H1 (cell line): ENCODE measurements around the gene KDSR. TPM values are rescaled to one million over a fixed set of nuclear protein-coding genes. Genes with fewer than 3 reads are reported as not detected.

ENCODE experiments used
- CTCF ChIA-PET: fragments of 300-600 bp; sonication (Branson Sonifier 250); formaldehyde crosslinking; loops from one replicate; lab custom pipeline; 2021; ENCODE audit not compliant: partially characterized antibody; lab: Charles Lee
- POLR2A ChIA-PET: fragments of 300-600 bp; sonication (Branson Sonifier 250); formaldehyde crosslinking; loops from one replicate; lab custom pipeline; 2021; ENCODE audit warnings: inconsistent platforms; ENCODE audit not compliant: partially characterized antibody; lab: Charles Lee
- DNase-seq, 2 experiments: peaks; one replicate each; pipeline versions ENCODE4 v3.0.0 to v3.0.0-alpha.2; 2010 to 2022; ENCODE audit warnings: low spot score in 2 of 2, low read depth in 1 of 2, mixed read lengths in 1 of 2
- FAIRE-seq: peaks from 2 replicates; lab custom pipeline; 2011; peaks lifted over from hg19 to GRCh38; lab: Jason Lieb, UNC
- H2AFZ ChIP-seq: 2 replicates; pipeline ENCODE4 v1.8.1; 2012; ENCODE audit warnings: low read length, inconsistent platforms
- H2AK5ac ChIP-seq: 2 replicates; pipeline ENCODE4 v1.6.1; 2013; ENCODE audit warnings: low read depth, low read length
- H2BK120ac ChIP-seq: replicated peaks from 2 replicates; pipeline ENCODE3; 2013; ENCODE audit warnings: low read depth, low read length, inconsistent platforms
- H2BK12ac ChIP-seq: 2 replicates; pipeline ENCODE4 v1.6.1; 2013; ENCODE audit warnings: low read depth, low read length
- H2BK15ac ChIP-seq: 2 replicates; pipeline ENCODE4 v1.6.1; 2013; ENCODE audit warnings: low read length
- H2BK20ac ChIP-seq: 2 replicates; pipeline ENCODE4 v1.6.1; 2013; ENCODE audit warnings: low read length
- H2BK5ac ChIP-seq: 2 replicates; pipeline ENCODE4 v1.6.1; 2013; ENCODE audit warnings: low read depth, low read length
- H3K14ac ChIP-seq: 2 replicates; pipeline ENCODE4 v1.6.1; 2013; ENCODE audit warnings: inconsistent platforms; ENCODE audit not compliant: insufficient read length
- H3K18ac ChIP-seq: 2 replicates; pipeline ENCODE4 v1.6.1; 2013; ENCODE audit warnings: low read length; ENCODE audit errors: extremely low read depth
- H3K23ac ChIP-seq: 2 replicates; pipeline ENCODE4 v1.6.1; 2013; ENCODE audit warnings: inconsistent platforms; ENCODE audit not compliant: insufficient read length
- H3K23me2 ChIP-seq: 2 replicates; pipeline ENCODE4 v1.6.1; 2013; ENCODE audit warnings: low read depth, low read length
- H3K27ac ChIP-seq: 2 replicates; pipeline ENCODE4 v1.6.1; 2011; ENCODE audit warnings: low read depth, low read length, inconsistent platforms
- H3K27me3 ChIP-seq, 4 experiments: replicated peaks in 1 of 4; 1 replicate in 1 of 4; 2 replicates in 3 of 4; pipeline versions ENCODE4 v1.6.1 to v1.8.1; 2011 to 2013; ENCODE audit warnings: low read length in 3 of 4, mild to moderate bottlenecking in 3 of 4, inconsistent platforms in 2 of 4, mixed read lengths in 2 of 4, moderate library complexity in 1 of 4; ENCODE audit not compliant: control insufficient read depth in 3 of 4, insufficient read depth in 3 of 4; ENCODE audit errors: extremely low read depth in 1 of 4
- H3K36me3 ChIP-seq, 4 experiments: 2 replicates each; pipeline versions ENCODE4 v1.6.1 to v1.8.1; 2011 to 2013; ENCODE audit warnings: mild to moderate bottlenecking in 4 of 4, low read length in 3 of 4, moderate library complexity in 2 of 4, control low read depth in 1 of 4, inconsistent platforms in 1 of 4; ENCODE audit not compliant: insufficient read depth in 4 of 4, control insufficient read depth in 2 of 4
- H3K4ac ChIP-seq: replicated peaks from 2 replicates; pipeline ENCODE3; 2013; ENCODE audit warnings: low read length, low read depth, mixed read lengths, inconsistent platforms; ENCODE audit not compliant: insufficient read length
- H3K4me1 ChIP-seq, 4 experiments: replicated peaks in 1 of 4; 1 replicate in 1 of 4; 2 replicates in 3 of 4; pipeline versions ENCODE4 v1.6.1 to v1.8.1; 2011 to 2013; ENCODE audit warnings: low read length in 3 of 4, inconsistent platforms in 2 of 4, mixed read lengths in 1 of 4; ENCODE audit not compliant: insufficient read depth in 4 of 4, control insufficient read depth in 3 of 4
- H3K4me2 ChIP-seq, 2 experiments: 2 replicates each; pipeline versions ENCODE4 v1.6.1 to v1.8.1; 2011 to 2013; ENCODE audit warnings: low read depth in 2 of 2, low read length in 2 of 2, control low read depth in 1 of 2, inconsistent platforms in 1 of 2, mild to moderate bottlenecking in 1 of 2; ENCODE audit not compliant: insufficient read depth in 1 of 2
- H3K4me3 ChIP-seq, 4 experiments: fragments of 200-600, 300-600 bp in 1 of 4; sonication (generic), shearing (Covaris generic), sonication (Bioruptor Twin) in 1 of 4; 2 replicates each; pipeline versions ENCODE4 v1.5.1 to v1.8.1; 2011 to 2016; ENCODE audit warnings: low read length in 4 of 4, low read depth in 3 of 4, control low read depth in 2 of 4, inconsistent platforms in 2 of 4, mild to moderate bottlenecking in 2 of 4, mixed read lengths in 1 of 4, moderate library complexity in 1 of 4; ENCODE audit not compliant: insufficient read depth in 2 of 4; ENCODE audit errors: extremely low read depth in 1 of 4
- H3K56ac ChIP-seq: replicated peaks from 2 replicates; pipeline ENCODE3; 2013; ENCODE audit warnings: low read depth, mild to moderate bottlenecking, mixed read lengths, low read length, inconsistent platforms; ENCODE audit not compliant: insufficient read length
- H3K79me1 ChIP-seq: 2 replicates; pipeline ENCODE4 v1.6.1; 2013; ENCODE audit warnings: low read depth, low read length, control low read depth
- H3K79me2 ChIP-seq, 2 experiments: 2 replicates each; pipeline versions ENCODE4 v1.6.1 to v1.8.1; 2012 to 2013; ENCODE audit warnings: low read length in 2 of 2, mild to moderate bottlenecking in 2 of 2, inconsistent platforms in 1 of 2; ENCODE audit not compliant: insufficient read depth in 2 of 2, control insufficient read depth in 1 of 2
- H3K9ac ChIP-seq, 4 experiments: replicated peaks in 1 of 4; 1 replicate in 1 of 4; 2 replicates in 3 of 4; pipeline versions ENCODE4 v1.6.1 to v1.8.1; 2011 to 2013; ENCODE audit warnings: low read depth in 3 of 4, low read length in 3 of 4, control low read depth in 2 of 4, mild to moderate bottlenecking in 2 of 4, moderate library complexity in 2 of 4, inconsistent platforms in 1 of 4; ENCODE audit errors: extremely low read depth in 1 of 4
- H3K9me3 ChIP-seq, 2 experiments: 2 replicates each; pipeline versions ENCODE4 v1.6.1 to v1.8.1; 2012 to 2013; ENCODE audit warnings: mild to moderate bottlenecking in 2 of 2, moderate library complexity in 2 of 2, control low read depth in 1 of 2, inconsistent platforms in 1 of 2, low read depth in 1 of 2, low read length in 1 of 2, mixed read lengths in 1 of 2; ENCODE audit not compliant: insufficient read depth in 2 of 2
- H4K20me1 ChIP-seq, 2 experiments: replicated peaks in 1 of 2; 2 replicates each; pipeline versions ENCODE3 to v1.8.1; 2011 to 2013; ENCODE audit warnings: inconsistent platforms in 2 of 2, low read length in 2 of 2, mild to moderate bottlenecking in 1 of 2; ENCODE audit not compliant: insufficient read depth in 2 of 2, control insufficient read depth in 1 of 2
- H4K5ac ChIP-seq: 2 replicates; pipeline ENCODE4 v1.6.1; 2013; ENCODE audit warnings: low read length, low read depth, mixed read lengths, inconsistent platforms; ENCODE audit not compliant: insufficient read length
- H4K8ac ChIP-seq: 2 replicates; pipeline ENCODE4 v1.8.0; 2013; ENCODE audit warnings: mild to moderate bottlenecking, moderate library complexity, low read length, inconsistent platforms; ENCODE audit not compliant: insufficient read depth; ENCODE audit errors: extremely low read depth
- H4K91ac ChIP-seq: replicated peaks from 2 replicates; pipeline ENCODE3; 2013; ENCODE audit warnings: low read length, mixed read lengths, inconsistent platforms; ENCODE audit not compliant: insufficient read length
- ASH2L ChIP-seq: fragments of 200-600, 300-600 bp; sonication (generic); IDR thresholded peaks from one replicate; pipeline ENCODE4 v1.7.1; 2017; ENCODE audit warnings: low read length
- FOSL1 ChIP-seq: IDR thresholded peaks from 2 replicates; pipeline ENCODE4 v1.6.1; 2011; ENCODE audit warnings: mild to moderate bottlenecking, low read depth, low read length, moderate library complexity; ENCODE audit not compliant: insufficient read depth
- RAD21 ChIP-seq, 2 experiments: IDR thresholded peaks in 1 of 2; conservative IDR thresholded peaks in 1 of 2; 2 replicates each; pipeline ENCODE4 v1.6.1; 2011; ENCODE audit warnings: low read depth in 2 of 2, low read length in 2 of 2, improper control_type of control experiment in 1 of 2, inconsistent platforms in 1 of 2, mild to moderate bottlenecking in 1 of 2, moderate library complexity in 1 of 2
- RBBP5 ChIP-seq: IDR thresholded peaks from 2 replicates; pipeline ENCODE4 v1.7.1; 2012; ENCODE audit warnings: low read depth, mild to moderate bottlenecking, inconsistent platforms, low read length, moderate library complexity, borderline replicate concordance
- TAF1 ChIP-seq: IDR thresholded peaks from 2 replicates; pipeline ENCODE4 v1.6.1; 2011; ENCODE audit warnings: mild to moderate bottlenecking, low read depth, low read length
- WGBS, 2 experiments: shearing (Covaris generic) in 1 of 2; methylation state at CpG; one replicate each; pipeline versions ENCODE4 v1.1.6 to v1.1.7; 2013 to 2015; ENCODE audit warnings: low lambda C conversion rate in 2 of 2, mixed read lengths in 2 of 2, inconsistent platforms in 1 of 2, low coverage in 1 of 2, missing lambda C conversion rate in 1 of 2; ENCODE audit not compliant: insufficient replicate concordance in 2 of 2, insufficient coverage in 1 of 2, insufficient read length in 1 of 2; ENCODE audit errors: extremely low coverage in 1 of 2, missing lambda C conversion rate in 1 of 2; 5-methylcytosine and 5-hydroxymethylcytosine counted together
- polyA plus RNA-seq, 7 experiments: library from polyadenylated mRNA; depleted of rRNA in 3 of 7; stranded (reverse) in 5 of 7; unstranded in 2 of 7; fragments of >200 nt in 5 of 7; fragments of 200-250 nt in 2 of 7; gene quantifications; 1 replicate in 5 of 7; 2 replicates in 1 of 7; 4 replicates in 1 of 7; pipeline versions ENCODE4 v1.2.1 to v1.2.3, GENCODE V29; 2011 to 2013; ENCODE audit warnings: missing spikeins in 2 of 7, mixed read lengths in 2 of 7
- total RNA-seq: library from RNA; stranded (reverse); fragmentation: NEBNext Ultra II Directional; extraction: Animal tissue kit (Norgen Biotek cat#: 25700); gene quantifications from 2 replicates; pipeline ENCODE4 v1.2.1, GENCODE V29; 2021
- TF ChIP-seq, protein P1 (sequence below): IDR thresholded peaks from 2 replicates; pipeline ENCODE4 v1.6.1; 2011; ENCODE audit warnings: low read depth, mild to moderate bottlenecking, low read length; ENCODE audit not compliant: insufficient read depth

KDSR gene
- total and polyA plus RNA-seq, 2 of the 8 experiments (the other 6 are each of a cell fraction or from before 2014, with no cell fraction given), result 12.4 to 50.5 TPM

DNA sequence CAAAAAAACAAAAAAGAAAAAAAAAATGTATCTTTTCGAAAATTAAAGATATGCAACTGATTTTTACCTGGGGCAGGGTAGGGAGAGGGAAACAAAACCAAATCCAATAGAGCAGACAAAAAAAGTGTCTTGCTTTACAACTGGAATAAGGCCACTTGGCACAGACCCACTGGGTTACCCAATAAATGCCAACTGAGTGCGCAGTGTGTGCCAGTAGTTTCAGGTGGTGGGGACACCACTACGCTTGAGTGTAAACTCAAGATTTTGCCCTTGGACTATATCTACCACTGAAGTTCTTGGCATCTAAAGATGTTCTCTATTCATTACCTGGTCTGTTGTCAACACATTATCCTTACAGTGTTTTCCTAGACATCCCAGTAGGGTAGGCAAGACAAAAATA is 39.0 kb upstream of the KDSR start:
- POLR2A ChIA-PET, result no interaction called here

More for the DNA sequence above, 39.0 kb upstream of the KDSR start:
- Histone ChIP-seq H3K4me3 (no peak overlapping the region), H4K5ac (no peak overlapping the region), H2BK5ac (no peak overlapping the region), H3K79me2 (peaks cover 0 to 4% of the 10 kb centered on the region in 2 experiments; a peak in 1 of 4 replicates), H2BK15ac (no peak overlapping the region), H4K91ac (no peak overlapping the region), H3K27ac (no peak overlapping the region), H3K56ac (no peak overlapping the region), H2BK20ac (no peak overlapping the region), H3K9me3 (no peaks in the 10 kb centered on the region), H2AK5ac (no peak overlapping the region), H2BK12ac (no peak overlapping the region), H2BK120ac (no peak overlapping the region), H3K23me2 (no peaks in the 10 kb centered on the region), H2AFZ (no peak overlapping the region), H4K8ac (no peak overlapping the region), H4K20me1 (no peaks in the 10 kb centered on the region), H3K27me3 (no peaks in the 10 kb centered on the region), H3K4me2 (no peak overlapping the region), H3K4me1 (no peaks in the 10 kb centered on the region), H3K18ac (no peak overlapping the region), H3K23ac (no peak overlapping the region), H3K14ac (no peak overlapping the region), H3K36me3 (peaks cover 6 to 55% (median 29%) of the 10 kb centered on the region in 4 experiments), H3K4ac (no peak overlapping the region), H3K79me1 (no peaks in the 10 kb centered on the region), H3K9ac (no peak overlapping the region)
- DNase-seq, result no peak
- no peak for TF ChIP-seq FOSL1
- no peak for TF ChIP-seq TAF1
- TF ChIP-seq RAD21 (IDR thresholded peaks at IDR 0.05 in 1 of 2, conservative IDR thresholded peaks at IDR 0.05 in 1 of 2; ENCODE audit: low read depth in 2 of 2, low read length in 2 of 2), result no peak
- TF ChIP-seq ASH2L, result no peak
- no peak for TF ChIP-seq RBBP5
- TF ChIP-seq, protein P1, sequence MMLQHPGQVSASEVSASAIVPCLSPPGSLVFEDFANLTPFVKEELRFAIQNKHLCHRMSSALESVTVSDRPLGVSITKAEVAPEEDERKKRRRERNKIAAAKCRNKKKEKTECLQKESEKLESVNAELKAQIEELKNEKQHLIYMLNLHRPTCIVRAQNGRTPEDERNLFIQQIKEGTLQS, result no peak
- CTCF ChIA-PET, result interaction anchor here (1.0 to 1.8 kb wide), 2 partner anchors 22 to 33 kb away, joined by 3 to 5 read pairs; no protein-coding TSS in a partner anchor
- 96% methylated on average over 3 of the region's 3 CpGs; no CpG with 5 or more reads in 1 of the 2 experiments for WGBS, 2 experiments
- no peak for FAIRE-seq
